ENCODE measurements around the gene MYRFL.
"Not testable (repeated sequence)": the region's sequence is repeated elsewhere in the genome, so short reads cannot be mapped to it uniquely, and the experiment has no call there.

DNA sequence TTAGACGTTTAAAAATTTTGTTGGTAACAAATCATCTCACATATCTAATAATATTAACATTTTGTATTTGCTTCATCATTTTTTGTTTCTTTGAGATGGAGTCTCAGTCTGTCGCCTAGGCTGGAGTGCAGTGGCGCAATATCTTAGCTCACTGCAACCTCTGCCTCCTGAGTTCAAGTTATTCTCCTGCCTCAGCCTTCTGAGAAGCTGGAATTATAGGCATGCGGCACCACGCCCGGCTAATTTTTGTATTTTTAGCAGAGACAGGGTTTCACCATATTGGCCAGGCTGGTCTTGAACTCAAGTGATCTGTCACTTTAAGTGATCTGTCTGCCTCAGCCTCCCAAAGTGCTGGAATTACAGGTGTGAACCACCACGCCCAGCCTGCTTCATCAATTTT is 169.1 kb downstream of the MYRFL start:
- not testable (repeated sequence) for TF ChIP-seq EZH2phosphoT487 (IDR thresholded peaks at IDR 0.05; ENCODE audit: borderline replicate concordance, low read length)
- TF ChIP-seq, protein P1, sequence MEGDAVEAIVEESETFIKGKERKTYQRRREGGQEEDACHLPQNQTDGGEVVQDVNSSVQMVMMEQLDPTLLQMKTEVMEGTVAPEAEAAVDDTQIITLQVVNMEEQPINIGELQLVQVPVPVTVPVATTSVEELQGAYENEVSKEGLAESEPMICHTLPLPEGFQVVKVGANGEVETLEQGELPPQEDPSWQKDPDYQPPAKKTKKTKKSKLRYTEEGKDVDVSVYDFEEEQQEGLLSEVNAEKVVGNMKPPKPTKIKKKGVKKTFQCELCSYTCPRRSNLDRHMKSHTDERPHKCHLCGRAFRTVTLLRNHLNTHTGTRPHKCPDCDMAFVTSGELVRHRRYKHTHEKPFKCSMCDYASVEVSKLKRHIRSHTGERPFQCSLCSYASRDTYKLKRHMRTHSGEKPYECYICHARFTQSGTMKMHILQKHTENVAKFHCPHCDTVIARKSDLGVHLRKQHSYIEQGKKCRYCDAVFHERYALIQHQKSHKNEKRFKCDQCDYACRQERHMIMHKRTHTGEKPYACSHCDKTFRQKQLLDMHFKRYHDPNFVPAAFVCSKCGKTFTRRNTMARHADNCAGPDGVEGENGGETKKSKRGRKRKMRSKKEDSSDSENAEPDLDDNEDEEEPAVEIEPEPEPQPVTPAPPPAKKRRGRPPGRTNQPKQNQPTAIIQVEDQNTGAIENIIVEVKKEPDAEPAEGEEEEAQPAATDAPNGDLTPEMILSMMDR (IDR thresholded peaks at IDR 0.05; ENCODE audit: low read depth, low read length, poor library complexity, severe bottlenecking) = not testable (repeated sequence)

Measured in DOHH2 (cell line).